Endothelial cell of umbilical vein (primary cell): ENCODE results near the gene IFNGR1. TPM values are rescaled to one million over a fixed set of nuclear protein-coding genes. Genes with fewer than 3 reads are reported as not detected.

Experiments used
- BruUV-seq: library from RNA; stranded (reverse); fragments of 400-500 nt; replicated peaks from 2 replicates; lab custom pipeline; 2021; lab: Mats Ljungman, UMichigan
- CTCF ChIA-PET: fragments of 300-600, 350-600 bp; sonication (Branson Sonifier 250); formaldehyde crosslinking; loops from one replicate; lab custom pipeline; 2021; ENCODE audit warnings: antibody characterized with exemption, inconsistent platforms; lab: Charles Lee
- POLR2A ChIA-PET: fragments of 300-600, 350-600 bp; sonication (Branson Sonifier 250); formaldehyde crosslinking; loops from one replicate; lab custom pipeline; 2021; ENCODE audit warnings: antibody characterized with exemption, inconsistent platforms; lab: Charles Lee
- DNase-seq: peaks from one replicate; pipeline ENCODE4 v3.0.0-alpha.2; 2011; ENCODE audit warnings: low read depth, low spot score
- FAIRE-seq: peaks from 2 replicates; lab custom pipeline; 2011; peaks lifted over from hg19 to GRCh38; lab: Jason Lieb, UNC
- H2AFZ ChIP-seq: 2 replicates; pipeline ENCODE4 v1.6.0; 2012; ENCODE audit warnings: low read depth, low read length, control low read depth, inconsistent platforms
- H3K27ac ChIP-seq: 2 replicates; pipeline ENCODE4 v1.5.1; 2011; ENCODE audit warnings: low read depth, mild to moderate bottlenecking, control low read depth, low read length, moderate library complexity; ENCODE audit not compliant: insufficient read depth
- H3K27me3 ChIP-seq, 2 experiments: 2 replicates each; pipeline versions ENCODE4 v1.6.0 to v1.6.1; 2011; ENCODE audit warnings: low read length in 2 of 2, mixed read lengths in 1 of 2; ENCODE audit not compliant: control insufficient read depth in 2 of 2, insufficient read depth in 2 of 2
- H3K36me3 ChIP-seq, 2 experiments: 2 replicates in 1 of 2; 3 replicates in 1 of 2; pipeline ENCODE4 v1.5.1; 2011; ENCODE audit warnings: low read length in 2 of 2, mild to moderate bottlenecking in 1 of 2, moderate library complexity in 1 of 2; ENCODE audit not compliant: control insufficient read depth in 2 of 2, insufficient read depth in 2 of 2; ENCODE audit errors: extremely low read depth in 1 of 2
- H3K4me1 ChIP-seq: 3 replicates; pipeline ENCODE4 v1.5.1; 2011; ENCODE audit warnings: mild to moderate bottlenecking, low read length; ENCODE audit not compliant: control insufficient read depth, insufficient read depth; ENCODE audit errors: extremely low read depth
- H3K4me2 ChIP-seq: 2 replicates; pipeline ENCODE4 v1.6.1; 2011; ENCODE audit warnings: low read length, control low read depth, mixed read lengths; ENCODE audit not compliant: insufficient read depth
- H3K4me3 ChIP-seq, 3 experiments: fragments of 200-600 bp in 1 of 3; sonication (generic), shearing (Covaris generic) in 1 of 3; replicated peaks in 1 of 3; 2 replicates each; pipeline ENCODE4 v1.5.1; 2011 to 2016; ENCODE audit warnings: control low read depth in 3 of 3, low read length in 3 of 3, mild to moderate bottlenecking in 2 of 3, inconsistent platforms in 1 of 3, low read depth in 1 of 3, moderate library complexity in 1 of 3; ENCODE audit not compliant: insufficient read depth in 1 of 3
- H3K79me2 ChIP-seq: 2 replicates; pipeline ENCODE4 v1.6.0; 2012; ENCODE audit warnings: low read length, inconsistent platforms; ENCODE audit not compliant: control insufficient read depth, insufficient read depth
- H3K9ac ChIP-seq: replicated peaks from 2 replicates; pipeline ENCODE3; 2011; ENCODE audit warnings: low read length, control low read depth; ENCODE audit not compliant: insufficient read depth; ENCODE audit errors: extremely low read depth
- H3K9me1 ChIP-seq: replicated peaks from 3 replicates; pipeline ENCODE4 v1.6.0; 2011; ENCODE audit warnings: mild to moderate bottlenecking, low read length; ENCODE audit not compliant: control insufficient read depth, insufficient read depth; ENCODE audit errors: extremely low read depth
- H3K9me3 ChIP-seq: replicated peaks from 2 replicates; pipeline ENCODE4 v1.5.1; 2012; ENCODE audit warnings: low read length, inconsistent platforms; ENCODE audit not compliant: control insufficient read depth, insufficient read depth
- H4K20me1 ChIP-seq: replicated peaks from 2 replicates; pipeline ENCODE3; 2011; ENCODE audit warnings: mild to moderate bottlenecking, low read length; ENCODE audit not compliant: control insufficient read depth, insufficient read depth; ENCODE audit errors: extremely low read depth
- CTCF ChIP-seq, 2 donors: IDR thresholded peaks; 1 replicate in 1 of 2; 2 replicates in 1 of 2; pipeline ENCODE4 v1.5.1; 2011; ENCODE audit warnings: low read length in 2 of 2, mild to moderate bottlenecking in 2 of 2, moderate library complexity in 2 of 2, control low read depth in 1 of 2, inconsistent platforms in 1 of 2, low read depth in 1 of 2; ENCODE audit not compliant: insufficient read depth in 1 of 2; ENCODE audit errors: extremely low read depth in 1 of 2
- EZH2 ChIP-seq: IDR thresholded peaks from 2 replicates; pipeline ENCODE4 v1.6.1; 2012; ENCODE audit warnings: borderline replicate concordance, low read depth, mild to moderate bottlenecking, moderate library complexity, low read length, inconsistent platforms; ENCODE audit not compliant: severe bottlenecking
- FOS ChIP-seq: IDR thresholded peaks from 2 replicates; pipeline ENCODE4 v1.6.1; 2011; ENCODE audit warnings: mild to moderate bottlenecking, low read length, moderate library complexity, borderline replicate concordance; ENCODE audit not compliant: insufficient read depth
- GATA2 ChIP-seq: IDR thresholded peaks from 2 replicates; pipeline ENCODE4 v1.7.0; 2011; ENCODE audit warnings: low read depth, mild to moderate bottlenecking, moderate library complexity, mixed read lengths, low read length; ENCODE audit not compliant: insufficient read length, insufficient read depth
- JUN ChIP-seq: IDR thresholded peaks from 2 replicates; pipeline ENCODE4 v1.6.1; 2011; ENCODE audit warnings: borderline replicate concordance, low read depth; ENCODE audit not compliant: insufficient read length, insufficient read depth
- MAX ChIP-seq: IDR thresholded peaks from 2 replicates; pipeline ENCODE4 v1.6.1; 2011; ENCODE audit not compliant: insufficient read depth, insufficient read length
- MYC ChIP-seq: IDR thresholded peaks from one replicate; pipeline ENCODE4 v1.6.1; 2011; ENCODE audit warnings: mild to moderate bottlenecking, low read depth, low read length
- POLR2A ChIP-seq: IDR thresholded peaks from 2 replicates; pipeline ENCODE4 v1.6.1; 2012; ENCODE audit warnings: low read depth, mild to moderate bottlenecking, control low read depth, low read length
- POLR2AphosphoS5 ChIP-seq: IDR thresholded peaks from 2 replicates; pipeline ENCODE4 v1.6.1; 2012; ENCODE audit warnings: low read depth, mild to moderate bottlenecking, control low read depth, low read length, moderate library complexity; ENCODE audit not compliant: insufficient read depth
- dilution Hi-C: fragments of 300-500 bp; cut with MboI; formaldehyde crosslinking; loops from one replicate; pipeline ENCODE4 v1.15.0; 2019; ENCODE audit warnings: low sequenced_read_pairs; ENCODE audit not compliant: extremely low pct_ligation_motif_present
- intact Hi-C: fragments of 100-400 bp; cut with micrococcal nuclease; formaldehyde crosslinking; loops from one replicate; pipeline ENCODE4 v1.10.0; 2022
- polyA plus RNA-seq, 4 experiments: library from polyadenylated mRNA; depleted of rRNA in 3 of 4; stranded (reverse) in 3 of 4; unstranded in 1 of 4; fragments of >200 nt; gene quantifications; 2 replicates each; pipeline versions ENCODE4 v1.2.1 to v1.2.3, GENCODE V29; 2011 to 2012; ENCODE audit warnings: missing spikeins in 1 of 4
- total RNA-seq: library from RNA; stranded (reverse); gene quantifications from 2 replicates; pipeline ENCODE4 v1.2.3, GENCODE V29; 2021

IFNGR1 gene
- total and polyA plus RNA-seq, 2 donors (not counting 3 experiments of a cell fraction or from before 2014, with no cell fraction given): 19.1 to 31.2 TPM

GRCh38 chr6:137148306-137149034, 70.7 kb downstream of the IFNGR1 start:
- no TSS peak for BruUV-seq
- Histone ChIP-seq H3K9ac (no peak overlapping the region), H3K9me1 (no peaks in the 10 kb centered on the region), H3K9me3 (no peaks in the 10 kb centered on the region), H3K4me2 (no peak overlapping the region), H3K27me3 (no peaks in the 10 kb centered on the region), H2AFZ (no peak overlapping the region), H4K20me1 (no peaks in the 10 kb centered on the region), H3K4me3 (no peak overlapping the region), H3K27ac (no peak overlapping the region), H3K4me1 (no peaks in the 10 kb centered on the region), H3K79me2 (no peaks in the 10 kb centered on the region), H3K36me3 (no peaks in the 10 kb centered on the region)
- intact Hi-C loops (no loop called here), dilution Hi-C loops (no loop called here)
- TF ChIP-seq MAX (no peak), EZH2 (no peak), CTCF (IDR thresholded peaks at IDR 0.05; ENCODE audit: extremely low read depth in 1 of 2, insufficient read depth in 1 of 2, low read depth in 1 of 2, low read length in 2 of 2) (no peak), GATA2 (no peak), FOS (no peak), POLR2AphosphoS5 (no peak), POLR2A (no peak), JUN (no peak), MYC (no peak)
- FAIRE-seq (no peak), DNase-seq (no peak)
- ChIA-PET CTCF (no interaction called here), POLR2A (no interaction called here)

Other genes starting within 250 kb of the IFNGR1 start
- not detected in 2 replicates for gene IL20RA, start 174.4 kb downstream of the IFNGR1 start, total RNA-seq
- not detected in 2 replicates for gene IL20RA, start 174.4 kb downstream of the IFNGR1 start, polyA plus RNA-seq
- not detected in 2 replicates for gene IL22RA2, start 45.7 kb downstream of the IFNGR1 start, total RNA-seq
- not detected in 2 replicates for gene IL22RA2, start 45.7 kb downstream of the IFNGR1 start, polyA plus RNA-seq